ENCODE data around the gene C16orf54. TPM values are rescaled to one million over a fixed set of nuclear protein-coding genes. Genes with fewer than 3 reads are reported as not detected.

The C16orf54 gene
- total and polyA plus RNA-seq, 2 donors (not counting 3 experiments of a cell fraction or from before 2014, with no cell fraction given): not detected

DNA sequence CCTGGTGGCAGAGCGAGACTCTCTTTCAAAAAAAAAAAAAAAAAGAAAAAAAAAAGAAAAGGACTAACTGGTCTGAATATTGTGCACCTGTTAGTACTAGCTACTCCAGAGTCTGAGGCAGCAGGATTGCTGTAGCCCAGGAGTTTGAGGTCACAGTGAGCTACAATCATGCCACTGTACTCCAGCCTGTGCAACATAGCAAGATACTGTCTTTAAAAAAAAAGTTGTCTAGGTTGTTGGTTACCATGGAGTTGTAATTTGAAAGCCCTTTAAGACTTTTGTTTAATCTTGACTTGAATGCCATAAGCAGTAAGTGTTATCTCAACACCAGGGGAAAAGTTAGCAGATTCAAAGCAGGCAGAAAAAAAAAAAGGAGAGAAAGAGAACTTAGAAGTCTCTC lies 10.9 kb upstream of the C16orf54 start:
- dilution Hi-C loops (cut with MboI; ENCODE audit: extremely low pct_ligation_motif_present, low sequenced_read_pairs): no loop called here
- no peak overlapping the region for H2AFZ ChIP-seq (ENCODE audit: low read depth, low read length)
- TF ChIP-seq FOS (IDR thresholded peaks at IDR 0.05; ENCODE audit: borderline replicate concordance, insufficient read depth, low read length) (no peak), POLR2A (IDR thresholded peaks at IDR 0.05; ENCODE audit: low read depth, low read length) (no peak), GATA2 (IDR thresholded peaks at IDR 0.05; ENCODE audit: insufficient read depth, insufficient read length, low read depth, low read length) (no peak), JUN (IDR thresholded peaks at IDR 0.05; ENCODE audit: borderline replicate concordance, insufficient read depth, insufficient read length, low read depth) (no peak), EZH2 (IDR thresholded peaks at IDR 0.05; ENCODE audit: borderline replicate concordance, low read depth, low read length, severe bottlenecking) (no peak), CTCF (IDR thresholded peaks at IDR 0.05; ENCODE audit: extremely low read depth in 1 of 2, insufficient read depth in 1 of 2, low read depth in 1 of 2, low read length in 2 of 2) (no peak), POLR2AphosphoS5 (IDR thresholded peaks at IDR 0.05; ENCODE audit: insufficient read depth, low read depth, low read length) (no peak), MYC (IDR thresholded peaks at IDR 0.05; ENCODE audit: low read depth, low read length) (no peak)
- TF ChIP-seq, protein P1, sequence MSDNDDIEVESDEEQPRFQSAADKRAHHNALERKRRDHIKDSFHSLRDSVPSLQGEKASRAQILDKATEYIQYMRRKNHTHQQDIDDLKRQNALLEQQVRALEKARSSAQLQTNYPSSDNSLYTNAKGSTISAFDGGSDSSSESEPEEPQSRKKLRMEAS (IDR thresholded peaks at IDR 0.05; ENCODE audit: insufficient read depth, insufficient read length): no peak

More for the DNA sequence above, 10.9 kb upstream of the C16orf54 start:
- intact Hi-C loops (cut with micrococcal nuclease): no loop called here
- H3K27ac ChIP-seq (ENCODE audit: insufficient read depth, low read depth, low read length): no peak overlapping the region
- no peaks in the 10 kb centered on the region for H3K79me2 ChIP-seq (ENCODE audit: control insufficient read depth, insufficient read depth, low read length)
- no peaks in the 10 kb centered on the region for H3K4me1 ChIP-seq (ENCODE audit: control insufficient read depth, extremely low read depth, insufficient read depth, low read length)
- H3K36me3 ChIP-seq (ENCODE audit: control insufficient read depth in 2 of 2, extremely low read depth in 1 of 2, insufficient read depth in 2 of 2, low read length in 2 of 2): no peaks in the 10 kb centered on the region
- H4K20me1 ChIP-seq (replicated peaks; ENCODE audit: control insufficient read depth, extremely low read depth, insufficient read depth, low read length): no peaks in the 10 kb centered on the region
- ChIA-PET CTCF (interaction anchor here (0.9 to 1.0 kb wide), 2 partner anchors 28 to 29 kb away, joined by 4 read pairs; no protein-coding TSS in a partner anchor), POLR2A (no interaction called here)
- no TSS peak for BruUV-seq (replicated peaks)
- no peak overlapping the region for H3K4me3 ChIP-seq (replicated peaks in 1 of 3; ENCODE audit: insufficient read depth in 1 of 3, low read depth in 1 of 3, low read length in 3 of 3)
- no peaks in the 10 kb centered on the region for H3K9me1 ChIP-seq (replicated peaks; ENCODE audit: control insufficient read depth, extremely low read depth, insufficient read depth, low read length)
- no peak overlapping the region for H3K9ac ChIP-seq (replicated peaks; ENCODE audit: extremely low read depth, insufficient read depth, low read length)
- H3K9me3 ChIP-seq (replicated peaks; ENCODE audit: control insufficient read depth, insufficient read depth, low read length): no peaks in the 10 kb centered on the region
- no peaks in the 10 kb centered on the region for H3K27me3 ChIP-seq (ENCODE audit: control insufficient read depth in 2 of 2, insufficient read depth in 2 of 2, low read length in 2 of 2)
- no peak for FAIRE-seq
- no peak for DNase-seq (ENCODE audit: low read depth, low spot score)
- H3K4me2 ChIP-seq (ENCODE audit: insufficient read depth, low read length): no peak overlapping the region
